Fibroblast of lung (primary cell): ENCODE results near the gene ASPN. TPM values are rescaled to one million over a fixed set of nuclear protein-coding genes. Genes with fewer than 3 reads are reported as not detected.

Experiments
- DNase-seq, 2 donors: peaks; one replicate each; pipeline versions ENCODE4 v3.0.0 to v3.0.0-alpha.2; 2010; ENCODE audit warnings: low read depth in 2 of 2
- H2AFZ ChIP-seq: 2 replicates; pipeline ENCODE4 v1.5.1; 2012; ENCODE audit warnings: low read length, control low read depth, inconsistent platforms
- H3K27ac ChIP-seq: 2 replicates; pipeline ENCODE4 v1.5.1; 2011; ENCODE audit warnings: low read length, control low read depth; ENCODE audit not compliant: insufficient read depth
- H3K27me3 ChIP-seq: 2 replicates; pipeline ENCODE4 v1.5.1; 2011; ENCODE audit warnings: mild to moderate bottlenecking, low read length; ENCODE audit not compliant: control insufficient read depth, insufficient read depth
- H3K36me3 ChIP-seq: 2 replicates; pipeline ENCODE4 v1.5.1; 2011; ENCODE audit warnings: low read length; ENCODE audit not compliant: control insufficient read depth, insufficient read depth
- H3K4me1 ChIP-seq: 2 replicates; pipeline ENCODE4 v1.5.1; 2011; ENCODE audit warnings: low read length; ENCODE audit not compliant: control insufficient read depth, insufficient read depth; ENCODE audit errors: extremely low read depth
- H3K4me2 ChIP-seq: 2 replicates; pipeline ENCODE4 v1.5.1; 2011; ENCODE audit warnings: low read length, control low read depth; ENCODE audit not compliant: insufficient read depth; ENCODE audit errors: extremely low read depth
- H3K4me3 ChIP-seq, 4 experiments: fragments of 200-600 bp in 1 of 4; sonication (generic) in 1 of 4; replicated peaks in 1 of 4; 2 replicates each; pipeline ENCODE4 v1.5.1; 2011 to 2016; ENCODE audit warnings: low read length in 4 of 4, low read depth in 3 of 4, mild to moderate bottlenecking in 3 of 4, control low read depth in 2 of 4, inconsistent platforms in 1 of 4, mixed read lengths in 1 of 4; ENCODE audit not compliant: insufficient read depth in 1 of 4; ENCODE audit errors: control extremely low read depth in 1 of 4
- H3K79me2 ChIP-seq: 2 replicates; pipeline ENCODE4 v1.5.1; 2012; ENCODE audit warnings: mild to moderate bottlenecking, low read length, inconsistent platforms; ENCODE audit not compliant: control insufficient read depth, insufficient read depth
- H3K9ac ChIP-seq: 2 replicates; pipeline ENCODE4 v1.5.1; 2011; ENCODE audit warnings: mild to moderate bottlenecking, low read length, control low read depth; ENCODE audit not compliant: insufficient read depth
- H3K9me3 ChIP-seq: 2 replicates; pipeline ENCODE4 v1.5.1; 2012; ENCODE audit warnings: low read depth, low read length; ENCODE audit not compliant: control insufficient read depth, insufficient read depth
- H4K20me1 ChIP-seq: 2 replicates; pipeline ENCODE4 v1.5.1; 2011; ENCODE audit warnings: low read length; ENCODE audit not compliant: control insufficient read depth, insufficient read depth; ENCODE audit errors: extremely low read depth
- CTCF ChIP-seq, 2 donors: IDR thresholded peaks in 1 of 2; conservative IDR thresholded peaks in 1 of 2; 1 replicate in 1 of 2; 2 replicates in 1 of 2; pipeline ENCODE4 v1.5.1; 2011 to 2012; ENCODE audit warnings: low read length in 2 of 2, control low read depth in 1 of 2, inconsistent platforms in 1 of 2, low read depth in 1 of 2, mild to moderate bottlenecking in 1 of 2
- EZH2 ChIP-seq: IDR thresholded peaks from 2 replicates; pipeline ENCODE4 v1.5.1; 2012; ENCODE audit warnings: low read length, control low read depth, mild to moderate bottlenecking; ENCODE audit errors: missing control alignments
- polyA plus RNA-seq, 2 donors: library from polyadenylated mRNA; depleted of rRNA in 1 of 2; stranded (reverse) in 1 of 2; unstranded in 1 of 2; fragments of >200 nt; gene quantifications; 2 replicates each; pipeline ENCODE4 v1.2.1, GENCODE V29; 2011 to 2012; ENCODE audit warnings: missing spikeins in 1 of 2
- total RNA-seq: library from RNA; depleted of rRNA; stranded (reverse); fragments of >200 nt; gene quantifications from 2 replicates; pipeline ENCODE4 v1.2.1, GENCODE V29; 2014

The ASPN gene
- total and polyA plus RNA-seq, 2 donors (not counting 1 experiment from before 2014, with no cell fraction given): 5.5 to 10.4 TPM

GRCh38 chr9:92520837-92521236 lies 38.5 kb upstream of the ASPN start:
- no peak overlapping the region for H3K27ac ChIP-seq
- no peak overlapping the region for H2AFZ ChIP-seq
- H4K20me1 ChIP-seq: no peaks in the 10 kb centered on the region
- no peak overlapping the region for H3K4me3 ChIP-seq
- H3K4me1 ChIP-seq: no peaks in the 10 kb centered on the region
- no peak for TF ChIP-seq EZH2
- TF ChIP-seq CTCF (conservative IDR thresholded peaks at IDR 0.05 in 1 of 2, IDR thresholded peaks at IDR 0.05 in 1 of 2; ENCODE audit: low read depth in 1 of 2, low read length in 2 of 2): no peak
- H3K9me3 ChIP-seq: no peaks in the 10 kb centered on the region
- H3K36me3 ChIP-seq: no peaks in the 10 kb centered on the region
- no peak overlapping the region for H3K4me2 ChIP-seq
- no peak for DNase-seq
- H3K79me2 ChIP-seq: no peaks in the 10 kb centered on the region
- H3K9ac ChIP-seq: no peak overlapping the region
- H3K27me3 ChIP-seq: no peaks in the 10 kb centered on the region

- Histone ChIP-seq H3K9me3 (no peaks in the 10 kb centered on the region), H2AFZ (no peak overlapping the region), H3K4me3 (no peak overlapping the region), H4K20me1 (no peaks in the 10 kb centered on the region), H3K27me3 (no peaks in the 10 kb centered on the region), H3K36me3 (no peaks in the 10 kb centered on the region), H3K4me2 (no peak overlapping the region), H3K79me2 (no peaks in the 10 kb centered on the region), H3K27ac (no peak overlapping the region), H3K9ac (no peak overlapping the region), H3K4me1 (no peaks in the 10 kb centered on the region)
- TF ChIP-seq EZH2 (no peak), CTCF (conservative IDR thresholded peaks at IDR 0.05 in 1 of 2, IDR thresholded peaks at IDR 0.05 in 1 of 2; ENCODE audit: low read depth in 1 of 2, low read length in 2 of 2) (no peak)
- no peak for DNase-seq
Measured at GRCh38 chr9:92518199-92518598, 35.9 kb upstream of the ASPN start.

DNA sequence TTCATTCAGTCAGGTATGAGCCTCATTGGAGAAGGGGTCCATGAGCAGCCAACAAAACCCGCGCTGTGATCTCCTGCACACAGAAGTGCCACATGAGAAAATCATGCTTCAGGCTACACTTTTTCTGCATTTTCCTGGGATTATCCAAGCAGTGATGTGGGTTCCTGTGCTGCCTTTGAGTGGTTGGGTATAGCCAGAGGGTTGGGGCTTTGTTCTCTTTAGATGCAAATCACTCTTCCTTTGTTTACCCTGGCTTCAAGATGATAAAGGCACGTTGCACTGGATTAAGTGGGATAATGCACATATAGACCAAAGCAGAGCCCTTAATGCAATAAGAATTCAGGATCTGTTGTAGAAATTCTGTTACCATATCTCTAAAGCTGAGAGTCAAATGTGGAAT lies 34.7 kb upstream of the ASPN start:
- TF ChIP-seq EZH2: no peak
- TF ChIP-seq CTCF (conservative IDR thresholded peaks at IDR 0.05 in 1 of 2, IDR thresholded peaks at IDR 0.05 in 1 of 2; ENCODE audit: low read depth in 1 of 2, low read length in 2 of 2): no peak
- Histone ChIP-seq H3K4me3 (no peak overlapping the region), H3K36me3 (no peaks in the 10 kb centered on the region), H3K9ac (no peak overlapping the region), H3K4me2 (no peak overlapping the region), H3K27me3 (no peaks in the 10 kb centered on the region), H2AFZ (no peak overlapping the region), H3K27ac (no peak overlapping the region), H3K4me1 (no peaks in the 10 kb centered on the region), H3K9me3 (no peaks in the 10 kb centered on the region), H4K20me1 (no peaks in the 10 kb centered on the region), H3K79me2 (no peaks in the 10 kb centered on the region)
- no peak for DNase-seq
